ENCODE results near the gene PRSS27. TPM values are rescaled to one million over a fixed set of nuclear protein-coding genes. Genes with fewer than 3 reads are reported as not detected.
A peak's percentile ranks its signal among the peaks of the same experiment; 100 is the strongest.

The PRSS27 gene
- total and polyA plus RNA-seq, 2 of the 8 experiments (the other 6 are each of a cell fraction or from before 2014, with no cell fraction given): 1.3 to 7.5 TPM

DNA sequence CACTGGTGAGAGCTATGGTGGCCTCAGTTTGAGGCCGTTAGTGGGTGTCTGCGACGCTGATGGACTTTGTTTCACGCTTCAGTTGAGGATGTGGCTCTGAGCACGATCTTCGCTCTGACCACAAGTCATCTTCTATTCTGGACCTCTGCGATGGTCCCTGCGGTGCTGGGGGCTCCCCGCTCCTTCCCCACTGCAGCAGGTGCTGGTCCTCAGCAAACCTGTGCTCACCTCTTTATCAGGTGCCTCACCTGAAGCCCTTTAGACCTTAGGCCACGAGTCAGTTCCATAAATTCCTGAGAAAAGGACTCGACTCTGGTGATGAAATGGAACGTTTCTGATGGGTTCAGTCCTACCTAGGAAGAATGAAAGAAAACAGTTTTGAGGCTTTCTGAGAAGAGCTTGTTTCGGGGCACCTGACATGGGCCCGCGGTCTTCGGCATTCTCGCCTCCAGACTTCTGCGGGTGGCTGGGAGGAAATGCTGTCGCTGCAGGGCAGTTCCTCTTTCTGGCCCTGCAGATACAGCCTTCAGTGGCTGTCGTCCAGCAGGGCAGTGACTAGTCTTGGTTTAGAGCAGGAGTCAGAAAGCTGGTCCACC, 33.0 kb downstream of the PRSS27 start:
- no peak overlapping the region for H2AFZ ChIP-seq (ENCODE audit: low read length)
- H2BK20ac ChIP-seq (ENCODE audit: low read length): no peak overlapping the region
- POLR2A ChIA-PET (ENCODE audit: partially characterized antibody): interaction anchor here (1.0 kb wide), 1 partner anchor 91 kb away, joined by 3 read pairs; no protein-coding TSS in a partner anchor
- no peak for DNase-seq (ENCODE audit: low read depth in 1 of 2, low spot score in 2 of 2)
- H4K8ac ChIP-seq (ENCODE audit: extremely low read depth, insufficient read depth, low read length): no peak overlapping the region; the same call in 1 of the 2 replicates
- H3K23ac ChIP-seq (ENCODE audit: insufficient read length): no peak overlapping the region
- H3K56ac ChIP-seq (replicated peaks; ENCODE audit: insufficient read length, low read depth, low read length): no peak overlapping the region
- no peak overlapping the region for H3K4me3 ChIP-seq (ENCODE audit: extremely low read depth in 1 of 4, insufficient read depth in 2 of 4, low read depth in 3 of 4, low read length in 4 of 4)
- H4K5ac ChIP-seq (ENCODE audit: insufficient read length, low read depth, low read length): no peak overlapping the region
- H3K79me2 ChIP-seq (ENCODE audit: control insufficient read depth in 1 of 2, insufficient read depth in 2 of 2, low read length in 2 of 2): peaks cover 0 to 50% of the 10 kb centered on the region in 2 experiments; a peak in 3 of 4 replicates
- H3K4me2 ChIP-seq (ENCODE audit: insufficient read depth in 1 of 2, low read depth in 2 of 2, low read length in 2 of 2): no peak overlapping the region
- no peak overlapping the region for H2BK15ac ChIP-seq (ENCODE audit: low read length)
- H2BK12ac ChIP-seq (ENCODE audit: low read depth, low read length): no peak overlapping the region
- peaks cover 0 to 3% (median 0%) of the 10 kb centered on the region in 4 experiments; a peak in 2 of 7 replicates for H3K4me1 ChIP-seq (replicated peaks in 1 of 4; ENCODE audit: control insufficient read depth in 3 of 4, insufficient read depth in 4 of 4, low read length in 3 of 4)
- peaks cover 3 to 13% of the 10 kb centered on the region in 2 experiments for H4K20me1 ChIP-seq (replicated peaks in 1 of 2; ENCODE audit: control insufficient read depth in 1 of 2, insufficient read depth in 2 of 2, low read length in 2 of 2)
- H3K36me3 ChIP-seq (ENCODE audit: control insufficient read depth in 2 of 4, insufficient read depth in 4 of 4, low read length in 3 of 4): peaks cover 0 to 2% (median 0%) of the 10 kb centered on the region in 4 experiments; a peak in 2 of 8 replicates
- no peak overlapping the region for H4K91ac ChIP-seq (replicated peaks; ENCODE audit: insufficient read length, low read length)
- no peak overlapping the region for H3K27ac ChIP-seq (ENCODE audit: low read depth, low read length)
- peaks cover 21% of the 10 kb centered on the region for H3K79me1 ChIP-seq (ENCODE audit: low read depth, low read length)
- 92% methylated on average over 20 of the region's 20 CpGs; no CpG with 5 or more reads in 1 of the 2 experiments for WGBS, 2 experiments (ENCODE audit: extremely low coverage in 1 of 2, insufficient coverage in 1 of 2, insufficient read length in 1 of 2, insufficient replicate concordance in 2 of 2, low coverage in 1 of 2, low lambda C conversion rate in 2 of 2, missing lambda C conversion rate in 1 of 2)
- peak overlapping the region in 1 of 4 experiments; percentile 21; a peak in 1 of 7 replicates for H3K9ac ChIP-seq (replicated peaks in 1 of 4; ENCODE audit: extremely low read depth in 1 of 4, low read depth in 3 of 4, low read length in 3 of 4)
- H2BK5ac ChIP-seq (ENCODE audit: low read depth, low read length): no peak overlapping the region
- H3K4ac ChIP-seq (replicated peaks; ENCODE audit: insufficient read length, low read depth, low read length): no peak overlapping the region
- CTCF ChIA-PET (ENCODE audit: partially characterized antibody): no interaction called here
- H3K9me3 ChIP-seq (ENCODE audit: insufficient read depth in 2 of 2, low read depth in 1 of 2, low read length in 1 of 2): no peaks in the 10 kb centered on the region
- no peak overlapping the region for H2BK120ac ChIP-seq (replicated peaks; ENCODE audit: low read depth, low read length)
- no peak overlapping the region for H3K18ac ChIP-seq (ENCODE audit: extremely low read depth, low read length)
- peaks cover 4% of the 10 kb centered on the region for H3K23me2 ChIP-seq (ENCODE audit: low read depth, low read length)
- H3K27me3 ChIP-seq (replicated peaks in 1 of 4; ENCODE audit: control insufficient read depth in 3 of 4, extremely low read depth in 1 of 4, insufficient read depth in 3 of 4, low read length in 3 of 4): no peaks in the 10 kb centered on the region
- no peak overlapping the region for H2AK5ac ChIP-seq (ENCODE audit: low read depth, low read length)
- no peak overlapping the region for H3K14ac ChIP-seq (ENCODE audit: insufficient read length)
- no peak for FAIRE-seq
- no peak for TF ChIP-seq GABPA (IDR thresholded peaks at IDR 0.05; ENCODE audit: borderline replicate concordance, insufficient read depth, low read length)
- no peak for TF ChIP-seq HDAC2 (IDR thresholded peaks at IDR 0.05; ENCODE audit: borderline replicate concordance in 1 of 2, low read depth in 2 of 2, low read length in 2 of 2)
- TF ChIP-seq, protein P1, sequence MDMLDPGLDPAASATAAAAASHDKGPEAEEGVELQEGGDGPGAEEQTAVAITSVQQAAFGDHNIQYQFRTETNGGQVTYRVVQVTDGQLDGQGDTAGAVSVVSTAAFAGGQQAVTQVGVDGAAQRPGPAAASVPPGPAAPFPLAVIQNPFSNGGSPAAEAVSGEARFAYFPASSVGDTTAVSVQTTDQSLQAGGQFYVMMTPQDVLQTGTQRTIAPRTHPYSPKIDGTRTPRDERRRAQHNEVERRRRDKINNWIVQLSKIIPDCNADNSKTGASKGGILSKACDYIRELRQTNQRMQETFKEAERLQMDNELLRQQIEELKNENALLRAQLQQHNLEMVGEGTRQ (IDR thresholded peaks at IDR 0.05; ENCODE audit: low read length): no peak
- no peak for TF ChIP-seq POLR2AphosphoS5 (IDR thresholded peaks at IDR 0.05; ENCODE audit: low read depth, low read length)
- no peak for TF ChIP-seq TAF7 (optimal IDR thresholded peaks at IDR 0.05; ENCODE audit: borderline replicate concordance, low read depth, low read length)
- no peak for TF ChIP-seq CHD2 (IDR thresholded peaks at IDR 0.05; ENCODE audit: low read length)
- TF ChIP-seq PHF8 (conservative IDR thresholded peaks at IDR 0.05; ENCODE audit: low read depth, low read length): no peak
- no peak for TF ChIP-seq RFX5 (IDR thresholded peaks at IDR 0.05; ENCODE audit: borderline replicate concordance, low read depth, low read length)
- TF ChIP-seq CHD1 (IDR thresholded peaks at IDR 0.05; ENCODE audit: low read depth, low read length): no peak
- no peak for TF ChIP-seq KDM5A (IDR thresholded peaks at IDR 0.05; ENCODE audit: low read length)
- no peak for TF ChIP-seq FOSL1 (IDR thresholded peaks at IDR 0.05; ENCODE audit: insufficient read depth, low read depth, low read length)
